B cell (primary cell): Measurements from ENCODE around the gene ITGB3. TPM values are rescaled to one million over a fixed set of nuclear protein-coding genes. Genes with fewer than 3 reads are reported as not detected.

Source experiments
- ATAC-seq: fragments of 200-7000 bp; cut with Tn5 transposase; one replicate; pipeline ENCODE4 v1.10.0; 2021; ENCODE audit warnings: low read depth, mild to moderate bottlenecking, moderate number of reproducible peaks, moderate library complexity
- CTCF ChIA-PET: fragments of 350-600 bp; sonication (Branson Sonifier 250); formaldehyde crosslinking; loops from one replicate; lab custom pipeline; 2021; ENCODE audit warnings: antibody characterized with exemption, inconsistent platforms; lab: Charles Lee
- POLR2A ChIA-PET: fragments of 350-600 bp; sonication (Branson Sonifier 250); formaldehyde crosslinking; loops from one replicate; lab custom pipeline; 2021; ENCODE audit warnings: antibody characterized with exemption; lab: Charles Lee
- DNase-seq: peaks from one replicate; pipeline ENCODE4 v3.0.0; 2013
- H2AFZ ChIP-seq: 2 replicates; pipeline ENCODE4 v1.6.1; 2012; ENCODE audit warnings: mild to moderate bottlenecking, low read depth, low read length; ENCODE audit not compliant: insufficient read depth, poor library complexity, severe bottlenecking
- H3K27ac ChIP-seq, 2 donors: 1 replicate in 1 of 2; 2 replicates in 1 of 2; pipeline ENCODE4 v1.5.1; 2012 to 2013; ENCODE audit warnings: low read length in 2 of 2, mild to moderate bottlenecking in 2 of 2, moderate library complexity in 1 of 2
- H3K27me3 ChIP-seq, 4 experiments: fragments of 200-600 bp in 1 of 4; sonication (generic) in 1 of 4; replicated peaks in 1 of 4; 1 replicate in 2 of 4; 2 replicates in 2 of 4; pipeline versions ENCODE4 v1.6.1 to v1.7.0; 2013 to 2016; ENCODE audit warnings: low read length in 3 of 4, mild to moderate bottlenecking in 2 of 4, mixed read lengths in 1 of 4, moderate library complexity in 1 of 4; ENCODE audit not compliant: insufficient read depth in 4 of 4, control insufficient read depth in 3 of 4; ENCODE audit errors: control extremely low read depth in 1 of 4
- H3K36me3 ChIP-seq, 2 experiments: replicated peaks in 1 of 2; 1 replicate in 1 of 2; 2 replicates in 1 of 2; pipeline versions ENCODE4 v1.6.1 to v1.7.1; 2013; ENCODE audit warnings: low read length in 1 of 2; ENCODE audit not compliant: insufficient read depth in 2 of 2, control insufficient read depth in 1 of 2; ENCODE audit errors: control extremely low read depth in 1 of 2, extremely low read depth in 1 of 2
- H3K4me1 ChIP-seq, 2 donors: fragments of 200-600 bp in 1 of 2; sonication (generic) in 1 of 2; 1 replicate in 1 of 2; 2 replicates in 1 of 2; pipeline versions ENCODE4 v1.5.1 to v1.6.1; 2013 to 2017; ENCODE audit warnings: low read length in 2 of 2; ENCODE audit not compliant: control insufficient read depth in 2 of 2, insufficient read depth in 2 of 2
- H3K4me2 ChIP-seq: replicated peaks from 2 replicates; pipeline ENCODE3; 2012; ENCODE audit warnings: mild to moderate bottlenecking, low read depth, low read length; ENCODE audit not compliant: poor library complexity, severe bottlenecking
- H3K4me3 ChIP-seq, 5 experiments: fragments of 200-600 bp in 1 of 5; sonication (generic) in 1 of 5; 1 replicate in 3 of 5; 2 replicates in 2 of 5; pipeline versions ENCODE4 v1.5.1 to v1.7.0; 2011 to 2016; ENCODE audit warnings: low read length in 4 of 5, mild to moderate bottlenecking in 4 of 5, low read depth in 2 of 5, control low read depth in 1 of 5, moderate library complexity in 1 of 5; ENCODE audit not compliant: insufficient read depth in 1 of 5; ENCODE audit errors: control extremely low read depth in 1 of 5, extremely low read depth in 1 of 5
- H3K79me2 ChIP-seq: fragments of 200-600 bp; sonication (generic); one replicate; pipeline ENCODE4 v1.6.0; 2016; ENCODE audit warnings: low read length; ENCODE audit not compliant: control insufficient read depth, insufficient read depth
- H3K9ac ChIP-seq: fragments of 200-600 bp; sonication (generic); 2 replicates; pipeline ENCODE4 v1.6.1; 2017; ENCODE audit warnings: mild to moderate bottlenecking, low read length, moderate library complexity
- H3K9me3 ChIP-seq, 3 donors: one replicate each; pipeline versions ENCODE4 v1.6.1 to v1.7.1; 2013; ENCODE audit warnings: low read length in 2 of 3; ENCODE audit not compliant: control insufficient read depth in 2 of 3, insufficient read depth in 1 of 3; ENCODE audit errors: control extremely low read depth in 1 of 3
- H4K20me1 ChIP-seq: 2 replicates; pipeline ENCODE4 v1.6.0; 2012; ENCODE audit warnings: mild to moderate bottlenecking, low read length; ENCODE audit not compliant: insufficient read depth, control insufficient read depth, poor library complexity, severe bottlenecking
- H3K27ac Mint-ChIP-seq: one replicate; pipeline ENCODE4 v1.8.0; 2021; ENCODE audit warnings: mixed read lengths
- H3K27me3 Mint-ChIP-seq: one replicate; pipeline ENCODE4 v1.8.0; 2021; ENCODE audit warnings: mixed read lengths
- H3K4me1 Mint-ChIP-seq: one replicate; pipeline ENCODE4 v1.8.0; 2021; ENCODE audit warnings: mixed read lengths
- H3K4me3 Mint-ChIP-seq: one replicate; pipeline ENCODE4 v1.8.0; 2021; ENCODE audit warnings: mixed read lengths
- H3K9me3 Mint-ChIP-seq: one replicate; pipeline ENCODE4 v1.8.0; 2022; ENCODE audit warnings: mixed read lengths; ENCODE audit not compliant: insufficient read depth
- CTCF ChIP-seq: fragments of 200-600 bp; IDR thresholded peaks from one replicate; pipeline ENCODE4 v1.8.0; 2022; ENCODE audit warnings: antibody characterized with exemption, mild to moderate bottlenecking
- EZH2 ChIP-seq: IDR thresholded peaks from 2 replicates; pipeline ENCODE4 v1.6.1; 2012; ENCODE audit warnings: borderline replicate concordance, low read depth, mild to moderate bottlenecking, moderate library complexity, low read length; ENCODE audit not compliant: insufficient read depth, poor library complexity, severe bottlenecking
- WGBS: methylation state at CpG from one replicate; pipeline ENCODE4 v1.1.5; 2013; ENCODE audit warnings: missing lambda C conversion rate; ENCODE audit not compliant: insufficient coverage; 5-methylcytosine and 5-hydroxymethylcytosine counted together
- intact Hi-C: fragments of 100-400 bp; cut with micrococcal nuclease; formaldehyde crosslinking; loops from one replicate; pipeline ENCODE4 v1.10.0; 2022
- polyA plus RNA-seq: library from polyadenylated mRNA; depleted of rRNA; stranded (reverse); fragments of >200 nt; gene quantifications from 2 replicates; pipeline ENCODE4 v1.2.3, GENCODE V29; 2012
- total RNA-seq, 2 donors: library from RNA; stranded (reverse); fragments of 120-200 nt in 1 of 2; gene quantifications; 1 replicate in 1 of 2; 2 replicates in 1 of 2; pipeline versions ENCODE4 v1.2.3 to v1.2.4, GENCODE V29; 2013 to 2022

The ITGB3 gene
- total and polyA plus RNA-seq, 2 donors (not counting 1 experiment from before 2014, with no cell fraction given), result 0.07 to 11.4 TPM

GRCh38 chr17:47292206-47292605 is 38.6 kb downstream of the ITGB3 start:
- Histone ChIP-seq H2AFZ (no peak overlapping the region), H3K36me3 (no peaks in the 10 kb centered on the region), H3K4me2 (no peak overlapping the region), H3K27ac (no peak overlapping the region), H3K4me1 (peaks cover 36 to 37% of the 10 kb centered on the region in 2 donors), H3K4me3 (no peak overlapping the region), H4K20me1 (no peaks in the 10 kb centered on the region), H3K9me3 (no peaks in the 10 kb centered on the region), H3K27me3 (no peaks in the 10 kb centered on the region), H3K9ac (no peak overlapping the region), H3K79me2 (no peaks in the 10 kb centered on the region)
- TF ChIP-seq CTCF, result no peak
- peaks cover 42% of the 10 kb centered on the region for H3K4me1 Mint-ChIP-seq
- POLR2A ChIA-PET, result no interaction called here
- H3K4me3 Mint-ChIP-seq, result no peak overlapping the region
- H3K27ac Mint-ChIP-seq, result no peak overlapping the region
- ATAC-seq, result no peak
- no peaks in the 10 kb centered on the region for H3K27me3 Mint-ChIP-seq
- 94% methylated on average over 10 of the region's 14 CpGs for WGBS
- DNase-seq, result no peak
- intact Hi-C loops, result no loop called here
- no peaks in the 10 kb centered on the region for H3K9me3 Mint-ChIP-seq
- CTCF ChIA-PET, result interaction anchor here (0.8 to 3.1 kb wide), 3 partner anchors 9 to 31 kb away, joined by 3 to 12 read pairs (median 5); no protein-coding TSS in a partner anchor

GRCh38 chr17:47295037-47295873 is 41.6 kb downstream of the ITGB3 start:
- Histone ChIP-seq H3K9me3 (no peaks in the 10 kb centered on the region), H3K4me1 (peaks cover 23 to 27% of the 10 kb centered on the region in 2 donors), H3K27ac (peak overlapping the region in 1 of 2 donors; percentile 70), H3K27me3 (no peaks in the 10 kb centered on the region), H3K36me3 (no peaks in the 10 kb centered on the region), H2AFZ (no peak overlapping the region), H3K79me2 (no peaks in the 10 kb centered on the region), H3K4me2 (peak overlapping the region; percentile 69), H3K4me3 (no peak overlapping the region), H4K20me1 (no peaks in the 10 kb centered on the region), H3K9ac (no peak overlapping the region)
- peak overlapping the region; percentile 72 for H3K27ac Mint-ChIP-seq
- ChIA-PET POLR2A (interaction anchor here (0.6 to 1.0 kb wide), 2 partner anchors 55 to 95 kb away, joined by 3 read pairs; no protein-coding TSS in a partner anchor), CTCF (interaction anchor here (1.2 kb wide), 1 partner anchor 20 kb away, joined by 4 read pairs; no protein-coding TSS in a partner anchor)
- H3K4me1 Mint-ChIP-seq, result peaks cover 26% of the 10 kb centered on the region
- no peak for DNase-seq
- no peaks in the 10 kb centered on the region for H3K27me3 Mint-ChIP-seq
- no peaks in the 10 kb centered on the region for H3K9me3 Mint-ChIP-seq
- intact Hi-C loops, result no loop called here
- peak overlapping the region; percentile 63 for H3K4me3 Mint-ChIP-seq
- no peak for ATAC-seq
- WGBS, result 98% methylated on average over 14 of the region's 14 CpGs
- TF ChIP-seq EZH2 (no peak), CTCF (no peak)
